Hematopoietic multipotent progenitor cell treated with erythropoietin and hydrocortisone succinate and interleukin-3 and kit ligand, for 6 days (in vitro differentiated cells): ENCODE measurements around the gene THSD4.

Source experiments
- DNase-seq: peaks from one replicate; pipeline ENCODE4 v3.0.0-alpha.2; 2015

Gene THSD4

GRCh38 chr15:71334434-71334833, 219.2 kb downstream of the THSD4 start:
- no peak for DNase-seq

DNA sequence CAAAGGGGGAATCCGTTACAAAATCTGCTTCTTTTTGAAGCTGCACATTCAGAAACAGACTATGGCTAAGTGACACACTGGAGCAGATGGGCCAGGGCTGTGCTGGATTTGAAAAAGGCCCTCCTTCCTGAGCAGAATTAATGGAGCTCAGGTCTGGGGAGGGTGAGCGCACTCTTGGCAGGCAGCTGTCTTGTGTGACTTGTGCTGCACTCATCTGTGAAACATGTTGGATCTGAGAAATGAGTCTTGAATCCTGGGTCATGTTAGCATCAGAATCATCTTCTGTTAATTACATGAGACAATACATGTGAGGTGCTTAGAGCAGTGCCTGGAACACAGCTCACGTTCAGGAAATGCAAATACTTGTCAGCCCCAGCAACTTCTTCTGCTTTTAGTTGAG, 219.6 kb downstream of the THSD4 start:
- no peak for DNase-seq

GRCh38 chr15:71335591-71335990, 220.3 kb downstream of the THSD4 start:
- DNase-seq: no peak

DNA sequence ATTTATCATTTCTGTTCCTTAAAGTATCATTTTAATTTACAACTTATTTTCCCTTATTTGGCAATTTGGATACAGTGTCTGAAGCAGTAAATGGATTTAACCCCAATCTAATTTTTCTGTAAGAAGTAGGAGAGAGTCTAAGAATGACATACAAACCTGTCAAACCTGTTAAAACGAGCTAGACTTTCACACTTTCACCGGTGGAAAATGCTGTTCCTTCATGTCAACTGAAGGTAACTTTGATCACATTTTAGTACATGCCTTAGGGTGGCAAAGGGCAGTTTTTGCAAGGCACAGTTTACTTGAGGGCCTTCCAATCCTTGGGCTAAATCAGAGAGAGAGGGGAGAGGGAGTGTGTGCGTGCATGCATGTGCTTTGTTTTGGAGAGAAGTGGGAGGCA, 221.4 kb downstream of the THSD4 start:
- DNase-seq: no peak

DNA sequence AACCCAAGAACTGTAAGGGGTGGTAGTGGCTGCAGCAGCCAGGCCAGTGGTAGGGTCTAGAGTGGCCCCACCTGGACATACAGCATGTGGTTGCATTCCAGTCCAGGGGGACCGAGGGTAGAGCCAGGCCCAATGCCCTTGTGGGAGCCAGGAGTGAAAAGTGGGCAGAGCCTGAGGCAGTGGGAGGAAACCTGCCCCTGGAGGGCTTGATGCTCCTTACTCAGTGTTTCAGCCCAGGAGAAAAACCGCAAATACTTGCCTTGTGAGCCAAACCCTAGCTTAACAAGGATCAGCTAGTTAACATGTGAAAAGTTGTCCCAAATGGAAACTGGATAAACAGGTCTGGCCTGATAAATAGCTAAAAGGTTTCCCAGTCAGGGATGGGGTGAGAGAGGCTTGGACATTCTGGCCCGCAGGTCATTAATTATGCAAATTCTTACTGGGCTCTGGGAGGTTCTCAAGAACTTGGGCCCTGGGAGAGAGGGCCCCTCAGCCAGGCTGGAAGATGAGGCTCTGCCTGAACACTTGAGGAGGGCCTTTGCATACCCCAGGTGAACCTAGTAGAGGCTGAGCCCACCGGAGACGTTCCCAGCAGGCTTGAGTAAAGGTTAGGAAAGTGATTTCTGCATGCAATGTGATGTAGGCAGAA, 222.1 kb downstream of the THSD4 start:
- DNase-seq: no peak

DNA sequence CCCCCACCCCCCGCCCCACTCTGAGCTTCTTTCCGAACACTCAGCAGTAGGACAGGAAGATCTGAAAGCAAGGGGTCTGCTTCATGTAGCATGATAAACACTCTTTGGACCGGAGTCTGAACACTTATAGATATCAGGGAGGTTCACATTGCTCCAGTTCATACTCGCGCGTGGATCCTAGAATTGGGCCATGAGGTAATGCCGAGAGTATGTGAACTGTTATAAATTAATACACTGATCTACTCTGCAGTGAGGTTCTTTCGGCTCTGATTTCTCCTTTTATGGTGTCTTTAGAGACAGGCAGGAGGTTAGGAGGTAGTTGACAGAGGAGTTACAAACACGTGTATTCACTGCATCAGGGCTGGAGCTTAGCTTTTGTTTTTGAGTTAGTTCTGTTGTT, 223.0 kb downstream of the THSD4 start:
- no peak for DNase-seq

GRCh38 chr15:71338827-71339542, 223.7 kb downstream of the THSD4 start:
- no peak for DNase-seq

GRCh38 chr15:71341811-71342550, 226.7 kb downstream of the THSD4 start:
- DNase-seq: no peak

DNA sequence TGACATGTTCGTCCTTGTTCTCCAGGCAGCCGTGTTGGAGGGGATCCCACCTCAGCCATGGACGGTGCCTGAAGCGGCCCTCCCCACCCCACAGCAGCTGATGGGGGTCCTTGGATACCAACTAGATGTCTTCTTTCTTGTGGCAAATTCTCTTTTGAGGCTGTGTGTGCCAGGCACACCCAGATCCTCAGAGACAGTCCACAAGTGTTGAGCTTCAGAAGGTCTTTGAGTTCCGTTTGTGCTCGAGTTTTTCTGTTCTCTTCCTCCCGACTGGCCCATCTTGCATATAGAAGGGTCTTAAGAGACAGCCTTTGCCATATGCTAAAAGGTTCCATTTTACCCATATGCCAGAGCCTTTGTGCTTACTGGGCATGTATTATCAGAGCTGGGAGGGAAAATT, 227.4 kb downstream of the THSD4 start:
- DNase-seq: no peak

DNA sequence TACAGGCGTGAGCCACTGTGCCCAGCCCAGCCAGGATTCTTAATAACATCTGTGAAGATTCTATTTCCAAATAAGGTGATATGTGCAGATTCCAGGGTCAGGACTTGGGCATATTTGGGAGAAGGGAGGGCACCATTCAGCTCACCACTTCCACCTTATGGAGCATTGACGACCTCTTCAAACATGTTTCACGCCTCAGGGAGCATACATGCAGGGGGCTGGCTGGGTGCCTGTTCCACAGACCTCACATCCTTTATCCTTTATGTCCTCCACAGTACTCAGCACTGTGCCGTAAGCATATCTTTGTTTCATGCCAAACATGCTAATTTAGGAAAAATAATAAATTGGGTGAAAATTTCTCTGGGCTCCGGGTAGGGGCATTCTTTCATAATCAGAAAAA, 229.0 kb downstream of the THSD4 start:
- DNase-seq: no peak

- no peak for DNase-seq
These were observed 229.9 kb downstream of the THSD4 start for GRCh38 chr15:71345186-71345585.

GRCh38 chr15:71346464-71346863, 231.2 kb downstream of the THSD4 start:
- no peak for DNase-seq

- DNase-seq: no peak
These were observed 233.3 kb downstream of the THSD4 start for GRCh38 chr15:71348597-71348996.

DNA sequence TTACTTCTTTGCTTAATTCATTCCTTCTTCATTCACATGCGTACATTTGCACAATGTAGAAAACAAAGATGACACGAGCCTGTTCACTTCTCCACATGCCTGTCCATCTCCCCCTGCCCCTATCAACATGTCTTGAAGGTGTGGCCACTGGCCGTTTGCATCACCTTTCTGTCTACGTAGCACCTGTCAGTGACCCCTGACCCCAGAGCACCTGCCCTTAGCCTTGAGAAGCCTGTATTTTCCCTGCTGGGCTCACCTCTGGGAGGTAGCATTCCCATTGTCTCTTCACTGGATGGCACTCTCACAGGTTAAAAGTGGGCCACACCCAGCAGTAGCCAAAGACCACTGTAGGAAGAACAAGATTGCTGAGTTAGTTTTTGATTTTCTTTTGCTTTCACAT, 234.1 kb downstream of the THSD4 start:
- DNase-seq: no peak

DNA sequence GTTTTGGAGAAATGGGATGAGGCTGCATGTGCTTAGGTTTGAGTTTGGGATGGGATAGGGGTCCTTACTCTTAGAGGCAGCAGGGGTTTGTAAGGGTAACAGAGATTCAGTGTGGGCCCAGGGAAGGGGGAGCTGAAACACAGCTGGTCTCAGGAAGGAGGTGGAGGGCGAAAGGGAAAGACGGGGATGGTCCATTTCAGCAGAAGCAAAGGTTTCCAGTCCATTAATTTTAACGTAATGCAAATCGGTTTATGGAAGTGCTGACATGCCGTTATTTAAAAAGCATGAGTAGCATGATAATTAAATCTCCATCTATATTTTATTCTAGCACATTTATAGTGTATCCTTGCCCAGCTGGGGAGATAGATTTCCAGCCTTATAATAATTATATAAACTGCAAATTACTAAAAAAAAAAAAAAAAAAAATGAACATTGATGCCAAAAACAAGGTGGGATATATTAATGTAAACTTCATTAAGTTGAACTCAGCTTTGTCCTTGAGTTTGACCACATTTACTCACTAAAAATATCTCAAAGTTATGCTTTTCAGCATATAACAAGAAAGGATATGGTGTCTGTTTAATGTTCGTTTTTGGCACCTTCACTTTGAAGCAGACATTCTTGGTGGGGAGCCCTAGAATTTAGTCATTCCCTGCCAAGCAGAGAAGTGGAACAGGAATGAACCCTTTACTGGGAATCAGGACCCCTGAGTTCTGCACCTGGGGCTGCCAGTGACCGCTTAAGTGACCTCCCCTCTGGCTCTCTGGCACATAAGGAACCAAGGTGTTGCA, 234.7 kb downstream of the THSD4 start:
- DNase-seq: no peak

DNA sequence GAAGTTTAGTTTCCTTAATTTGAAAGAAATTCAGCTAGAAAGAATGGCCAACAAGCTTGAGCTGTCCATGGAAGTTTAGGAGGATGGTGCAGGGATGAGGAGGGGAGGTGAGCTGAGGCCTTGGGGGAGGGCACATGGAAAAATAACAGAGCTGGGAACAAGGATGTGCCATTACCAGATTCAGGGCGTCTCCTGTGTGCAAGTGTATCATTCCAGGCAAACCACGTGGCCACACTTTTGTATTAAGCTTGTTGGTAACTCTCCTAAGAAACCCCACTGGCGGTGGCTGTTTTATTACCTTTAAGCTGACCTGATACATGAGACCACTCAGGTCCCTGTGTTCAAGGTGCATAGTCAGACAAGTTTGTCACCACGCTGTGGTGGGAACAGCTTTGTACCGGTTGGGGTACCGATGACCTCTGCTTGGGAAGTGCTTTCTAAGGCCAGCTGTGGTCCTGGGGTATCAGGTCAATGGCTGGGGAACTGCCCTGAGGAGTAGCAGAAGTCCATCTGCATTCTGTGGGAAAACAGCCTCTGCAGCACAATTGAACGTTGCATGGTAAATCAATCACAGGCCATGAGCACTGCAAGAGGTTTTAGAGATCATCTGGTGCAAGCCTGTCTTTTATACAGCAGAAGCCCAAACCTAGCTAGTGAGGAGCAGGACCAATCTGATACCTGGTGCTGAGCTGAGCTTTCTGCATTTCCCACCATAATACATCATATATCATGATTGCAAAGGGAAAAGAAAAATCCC, 235.5 kb downstream of the THSD4 start:
- no peak for DNase-seq

- DNase-seq: no peak
These were observed 236.9 kb downstream of the THSD4 start for GRCh38 chr15:71352125-71352524.

DNA sequence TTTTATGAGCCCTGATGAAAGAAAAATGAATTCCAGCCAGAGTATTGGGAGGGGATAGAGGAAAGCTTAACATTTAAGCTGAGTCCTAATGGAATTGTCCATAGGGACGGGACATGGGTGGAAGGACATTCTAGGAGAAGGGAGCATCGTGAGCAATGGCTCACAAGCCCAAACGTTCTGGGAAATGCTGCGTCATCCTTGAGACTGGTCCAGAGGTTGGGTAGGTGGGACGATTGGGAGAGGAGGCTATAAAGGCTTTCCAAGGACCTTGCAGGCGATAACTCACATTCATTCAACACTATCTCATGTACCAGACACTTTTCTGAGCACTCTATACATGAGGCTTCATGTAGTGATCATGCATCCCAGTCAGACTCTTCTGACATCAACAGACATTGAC, 237.5 kb downstream of the THSD4 start:
- no peak for DNase-seq

DNA sequence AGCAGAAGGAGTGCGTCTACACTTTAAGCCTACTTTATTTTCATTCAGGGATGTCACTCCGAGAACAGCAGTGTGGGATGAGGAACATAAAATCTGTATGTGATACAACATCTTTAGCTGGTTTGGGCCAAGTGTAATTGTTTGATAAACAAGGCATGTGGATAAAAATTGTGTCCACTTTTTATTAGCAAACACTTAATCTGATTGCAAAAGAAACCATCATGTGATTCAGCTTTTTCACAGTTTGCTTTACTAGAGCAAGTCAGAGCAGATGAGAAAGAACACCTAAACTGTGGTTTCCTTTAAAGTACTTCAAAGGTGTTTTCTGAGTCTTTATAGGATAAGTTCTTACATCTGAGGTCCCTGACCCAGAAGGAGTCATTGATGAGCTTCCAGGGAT, 237.9 kb downstream of the THSD4 start:
- no peak for DNase-seq

GRCh38 chr15:71355268-71355667, 240.0 kb downstream of the THSD4 start:
- no peak for DNase-seq

- DNase-seq: no peak
These were observed 242.1 kb downstream of the THSD4 start for GRCh38 chr15:71357321-71357732.

DNA sequence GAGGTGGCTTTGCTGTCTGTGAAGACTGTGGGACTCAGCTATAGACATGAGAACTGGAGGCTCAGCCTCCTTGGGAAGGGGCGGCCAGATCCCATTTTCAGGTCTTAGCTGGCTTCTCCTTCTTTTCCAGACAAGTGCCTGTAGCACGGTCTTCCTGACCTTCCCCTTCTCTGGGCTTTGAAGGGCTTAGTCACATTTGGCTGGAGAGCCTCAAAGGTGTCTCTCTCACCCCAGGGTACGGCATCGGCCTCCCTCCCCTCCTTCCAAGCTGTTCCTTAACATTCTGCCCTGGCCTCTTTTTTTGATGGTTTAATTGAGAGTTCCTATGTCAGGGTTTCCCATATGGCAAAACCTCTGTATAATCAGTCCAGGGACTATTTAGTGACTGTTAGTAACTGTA, 242.7 kb downstream of the THSD4 start:
- DNase-seq: no peak

GRCh38 chr15:71359246-71359645, 244.0 kb downstream of the THSD4 start:
- no peak for DNase-seq
